Fibroblast of skin of right quadriceps (primary cell): ENCODE data around the gene TEX13D.
"Not testable (repeated sequence)": the region's sequence is repeated elsewhere in the genome, so short reads cannot be mapped to it uniquely, and the experiment has no call there.

Experiments used
- DNase-seq: peaks from one replicate; pipeline ENCODE4 v3.0.0-alpha.2; 2013

Gene TEX13D

GRCh38 chrX:124332481-124333424, at the start of gene TEX13D:
TEX13D (plus strand) TSS chrX:124332660; CDS start chrX:124332918, 258 bp downstream.
- DNase-seq = no peak

GRCh38 chrX:124289443-124289842, 43.0 kb upstream of the TEX13D start:
- DNase-seq = no peak

- peak; percentile 0 for DNase-seq
Observed at GRCh38 chrX:124293810-124294209, 38.6 kb upstream of the TEX13D start.

GRCh38 chrX:124299323-124299722, 33.1 kb upstream of the TEX13D start:
- DNase-seq = not testable (repeated sequence)

GRCh38 chrX:124300405-124300804, 32.1 kb upstream of the TEX13D start:
- DNase-seq = no peak

GRCh38 chrX:124307253-124307907, 25.1 kb upstream of the TEX13D start:
- DNase-seq = no peak

GRCh38 chrX:124325732-124326131, 6.7 kb upstream of the TEX13D start:
- no peak for DNase-seq

- peak; percentile 17 for DNase-seq
Observed at GRCh38 chrX:124328765-124329164, 3.7 kb upstream of the TEX13D start.

GRCh38 chrX:124333862-124334261, 1.4 kb downstream of the TEX13D start:
- no peak for DNase-seq

- DNase-seq = not testable (repeated sequence)
Observed at GRCh38 chrX:124334555-124334954, 2.1 kb downstream of the TEX13D start.

- DNase-seq = no peak
Observed at GRCh38 chrX:124335598-124335997, 3.1 kb downstream of the TEX13D start.

GRCh38 chrX:124337916-124338315, 5.5 kb downstream of the TEX13D start:
- no peak for DNase-seq

GRCh38 chrX:124338733-124339514, 6.5 kb downstream of the TEX13D start:
- no peak for DNase-seq

GRCh38 chrX:124341396-124342132, 9.1 kb downstream of the TEX13D start:
- DNase-seq = no peak

- DNase-seq = no peak
Observed at GRCh38 chrX:124342174-124342867, 9.9 kb downstream of the TEX13D start.

- no peak for DNase-seq
Observed at GRCh38 chrX:124343016-124343415, 10.6 kb downstream of the TEX13D start.

- no peak for DNase-seq
Observed at GRCh38 chrX:124344246-124344645, 11.8 kb downstream of the TEX13D start.

- DNase-seq = no peak
Observed at GRCh38 chrX:124346117-124346876, 13.8 kb downstream of the TEX13D start, which contains the start of gene SH2D1A. SH2D1A (plus strand) TSS chrX:124346563; CDS start chrX:124346643, 80 bp downstream.

GRCh38 chrX:124346877-124347241, 14.4 kb downstream of the TEX13D start:
- DNase-seq = no peak

- no peak for DNase-seq
Observed at GRCh38 chrX:124347242-124347641, 14.8 kb downstream of the TEX13D start.

- DNase-seq = no peak
Observed at GRCh38 chrX:124348182-124348581, 15.7 kb downstream of the TEX13D start.
